Fibroblast of skin of left biceps (primary cell): ENCODE measurements around the gene C17orf58.
A peak's percentile ranks its signal among the peaks of the same experiment; 100 is the strongest.
"Not testable (repeated sequence)": the region's sequence is repeated elsewhere in the genome, so short reads cannot be mapped to it uniquely, and the experiment has no call there.

ENCODE experiments used
- DNase-seq, 2 experiments: peaks; one replicate each; pipeline ENCODE4 v3.0.0-alpha.2; 2013; ENCODE audit warnings: low read depth in 2 of 2

The C17orf58 gene

DNA sequence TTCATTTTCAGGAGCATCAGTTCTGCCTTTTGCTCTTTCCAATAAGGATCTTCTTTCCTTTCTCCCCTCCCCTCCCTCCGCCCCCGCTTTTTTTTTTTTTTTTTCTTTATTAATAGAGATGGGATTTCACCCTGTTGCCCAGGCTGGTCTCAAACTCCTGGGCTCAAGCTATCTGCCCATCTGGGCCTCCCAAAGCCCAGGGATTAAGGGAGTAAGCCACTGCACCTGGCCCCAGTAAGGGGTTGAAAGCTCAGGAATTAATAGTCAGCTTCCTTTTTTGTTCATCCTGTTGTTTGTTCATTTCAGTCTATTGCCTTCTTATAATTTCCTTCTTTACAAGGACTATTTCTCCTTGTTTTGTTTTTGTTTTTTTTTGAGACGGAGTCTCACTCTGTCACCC lies 7.9 kb upstream of the C17orf58 start:
- DNase-seq, result no peak

DNA sequence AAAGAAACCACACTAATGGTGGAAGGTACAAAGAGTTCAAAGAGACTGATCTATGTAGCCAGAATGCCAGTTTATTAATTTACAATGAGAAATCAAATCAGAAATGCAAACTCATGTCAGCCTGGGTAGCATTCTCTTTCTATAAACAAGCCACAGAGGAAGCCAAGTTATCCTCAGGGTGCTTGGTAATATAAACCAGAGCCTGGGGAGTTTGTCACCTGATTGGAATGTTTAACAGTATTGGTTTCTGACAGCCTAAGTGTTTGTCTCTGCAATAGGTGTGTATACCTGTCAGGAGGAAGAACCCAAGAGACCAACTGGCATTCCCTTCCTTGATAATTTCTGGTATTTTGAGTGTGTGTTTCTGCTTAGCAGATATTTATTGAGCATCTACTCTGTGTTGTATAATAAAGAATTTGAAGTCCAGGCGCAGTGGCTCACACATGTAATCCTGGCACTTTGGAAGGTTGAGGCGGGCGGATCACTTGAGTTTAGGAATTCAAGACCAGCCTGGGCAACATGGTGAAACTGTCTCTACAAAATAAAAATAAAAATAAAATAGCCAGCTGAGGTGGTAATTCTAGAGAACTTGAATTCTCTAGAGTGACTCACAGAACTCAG lies 3.1 kb upstream of the C17orf58 start:
- DNase-seq, result no peak

DNA sequence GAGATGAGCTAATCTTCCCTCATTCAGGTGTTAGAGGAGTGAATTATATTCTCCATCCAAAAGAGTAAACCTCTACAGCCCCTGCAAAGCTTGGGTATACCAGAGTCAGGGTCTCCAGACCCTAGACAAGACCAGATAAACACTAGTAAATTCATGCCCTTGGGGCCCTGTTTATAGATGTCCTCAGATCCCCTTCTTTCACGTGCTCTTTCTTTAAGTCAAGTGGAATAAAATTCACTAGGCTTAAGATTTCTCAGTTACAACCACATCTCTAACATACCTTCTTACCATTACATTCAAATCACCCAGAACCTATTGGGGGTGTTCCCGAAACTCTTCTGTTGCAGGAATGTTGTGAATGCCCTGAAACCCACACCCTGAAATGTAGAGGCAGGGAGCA lies 2.2 kb upstream of the C17orf58 start:
- no peak for DNase-seq

DNA sequence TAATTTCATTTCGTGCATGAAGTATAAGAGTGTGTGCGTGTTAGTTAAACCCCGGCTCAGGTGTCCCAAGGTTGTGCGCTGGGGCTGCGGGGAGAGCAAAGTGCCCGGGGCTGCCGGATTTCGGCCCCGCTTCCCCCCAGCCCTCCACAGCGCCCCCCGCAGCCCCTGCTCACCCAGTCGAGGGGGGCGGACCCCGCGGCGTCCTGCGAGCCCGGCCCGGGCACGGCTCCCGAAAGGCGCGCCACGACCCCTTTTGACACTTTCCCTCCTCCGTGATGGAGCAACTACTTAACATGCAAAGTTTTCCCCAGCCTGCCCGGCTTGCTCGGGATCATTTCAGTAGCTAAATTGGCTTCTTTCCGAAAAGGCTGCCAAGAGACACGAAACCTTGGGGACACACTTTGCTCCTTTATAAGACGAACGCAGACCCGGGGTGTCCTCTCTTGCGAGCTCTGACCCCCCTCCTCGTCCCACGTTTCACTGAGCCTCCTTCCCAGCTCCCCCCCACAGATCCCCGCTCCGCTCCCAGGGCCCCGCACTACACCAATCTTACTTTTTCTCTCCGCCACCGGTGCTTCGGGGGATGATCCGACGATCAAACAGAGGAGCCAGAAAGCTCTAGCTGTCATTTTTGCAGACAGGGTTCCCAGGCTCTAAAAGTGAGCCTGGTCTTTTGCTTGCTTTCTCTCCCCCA lies 552 bp downstream of the C17orf58 start:
- no peak for DNase-seq

DNA sequence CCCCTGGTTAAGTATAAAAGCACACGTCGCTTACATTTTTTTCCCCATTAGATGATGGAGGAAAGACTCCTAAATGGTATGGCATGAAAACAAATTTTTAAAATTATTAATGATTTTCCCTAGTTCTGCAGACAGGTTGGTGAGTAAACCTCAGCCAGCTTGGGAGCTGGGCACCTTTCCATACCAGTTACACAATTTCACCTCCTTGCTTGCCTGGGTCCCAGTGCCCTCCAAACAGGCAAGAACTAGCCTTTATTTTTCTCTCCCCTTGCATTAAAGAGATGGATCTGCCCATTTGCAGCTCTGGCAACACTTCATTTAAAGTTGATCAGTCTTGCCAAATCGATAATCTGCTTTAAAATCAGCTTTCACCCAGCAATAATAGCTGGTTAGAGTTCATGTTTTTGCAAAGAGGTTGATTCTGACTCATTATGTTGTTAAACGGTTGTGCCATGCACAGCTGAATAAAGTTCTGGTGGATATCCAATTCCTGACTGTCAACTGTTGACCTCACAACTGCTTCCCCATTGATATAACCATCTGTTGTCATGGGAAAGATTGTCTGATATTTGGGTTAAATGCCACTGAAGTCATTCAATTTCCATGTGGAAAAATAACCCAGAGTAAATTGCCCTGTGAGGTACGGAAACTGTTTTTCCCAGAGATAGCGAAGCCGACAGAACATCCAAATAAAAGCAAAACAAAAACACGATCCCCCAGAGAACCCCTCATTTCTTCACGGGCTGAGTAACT lies 1.3 kb downstream of the C17orf58 start:
- DNase-seq, result no peak

DNA sequence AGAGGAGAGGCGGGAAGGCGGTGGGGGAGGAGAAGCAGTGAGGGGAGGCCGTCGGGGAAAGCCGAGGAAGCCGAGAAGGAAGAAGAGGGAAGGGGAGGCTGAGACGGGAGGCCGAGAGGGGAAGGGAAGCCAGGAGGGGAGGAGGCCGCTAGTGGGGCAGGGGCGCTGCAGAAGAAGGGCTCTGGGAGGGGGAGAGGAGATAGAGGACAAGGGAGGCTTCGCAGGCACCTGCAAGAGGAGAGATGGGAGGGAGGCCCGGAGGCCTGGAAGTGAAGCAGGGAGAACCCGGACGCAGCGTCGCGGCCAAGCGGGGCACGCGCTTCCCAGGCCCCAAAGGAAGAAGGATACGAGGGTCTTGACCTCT lies 2.3 kb downstream of the C17orf58 start:
- no peak for DNase-seq

DNA sequence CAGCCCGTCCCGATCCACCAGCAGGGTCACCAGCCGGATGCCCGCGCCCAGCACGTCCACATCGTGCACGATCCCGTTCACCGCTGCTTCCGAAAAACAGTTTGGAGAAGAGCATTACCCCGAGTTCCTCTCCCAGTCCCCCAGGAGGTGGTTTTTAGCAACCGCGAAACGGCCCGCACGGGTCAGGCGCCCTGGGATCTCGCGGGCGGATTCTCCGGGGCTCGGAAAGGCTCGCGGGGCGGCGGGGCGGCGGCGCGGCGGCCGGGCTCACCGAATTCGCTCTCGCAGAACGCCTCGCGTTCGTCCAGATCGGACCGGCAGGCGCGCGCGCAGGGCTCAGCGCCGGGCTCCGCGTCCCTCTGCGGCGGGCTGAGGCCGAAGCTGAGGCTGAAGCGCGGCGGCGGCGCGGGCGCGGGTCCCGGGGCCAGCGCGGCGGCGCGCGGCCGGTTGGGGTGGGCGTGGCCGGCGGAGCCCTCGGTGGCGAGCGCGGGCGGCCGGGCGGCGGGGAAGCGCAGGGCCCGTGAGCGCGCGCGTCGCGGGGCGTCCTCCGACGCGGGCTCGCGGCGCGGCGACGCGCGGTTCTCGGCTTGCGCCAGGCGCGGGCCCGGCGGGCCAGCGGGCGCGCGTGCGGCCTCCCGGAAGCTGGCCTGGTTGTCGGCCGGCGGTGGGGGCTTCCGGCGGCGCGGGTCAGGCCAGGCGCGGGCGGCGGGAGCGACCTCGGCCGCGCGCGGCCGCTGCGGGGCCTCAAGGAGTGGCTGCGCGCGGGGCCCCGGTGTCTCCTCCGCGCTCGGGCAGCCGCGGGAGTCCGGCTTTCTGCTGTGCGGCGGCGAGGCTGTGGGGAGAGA lies 2.9 kb downstream of the C17orf58 start:
- DNase-seq, result peak; percentile 62 to 64

DNA sequence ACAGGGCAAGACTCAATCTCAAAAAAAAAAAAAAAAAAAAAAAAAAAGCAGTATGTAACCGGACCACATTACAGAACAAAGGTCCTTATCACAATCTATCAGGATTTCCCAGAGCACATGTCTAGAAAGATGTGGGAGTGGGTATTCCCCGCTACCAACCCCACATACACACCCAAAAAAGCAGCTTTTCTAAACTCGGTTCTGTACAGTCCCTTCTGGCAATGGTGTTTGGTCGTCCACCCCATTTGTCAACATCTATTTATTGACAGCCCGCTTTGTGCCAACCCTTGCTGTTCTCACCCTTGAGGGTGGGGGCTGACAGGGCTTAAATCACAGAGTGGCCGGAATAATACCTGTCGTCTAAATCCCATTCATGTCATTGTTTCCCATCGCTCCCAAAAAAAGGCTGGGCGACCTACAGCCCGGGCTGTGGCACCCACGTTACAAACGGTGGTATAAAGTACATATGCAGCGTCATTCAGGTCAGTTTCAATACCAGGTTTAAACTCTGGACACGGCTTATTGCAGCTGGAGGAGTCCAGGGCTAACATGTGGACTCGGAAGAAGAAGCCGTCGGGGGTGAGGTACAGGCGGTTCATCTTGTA lies 3.6 kb downstream of the C17orf58 start:
- no peak for DNase-seq

DNA sequence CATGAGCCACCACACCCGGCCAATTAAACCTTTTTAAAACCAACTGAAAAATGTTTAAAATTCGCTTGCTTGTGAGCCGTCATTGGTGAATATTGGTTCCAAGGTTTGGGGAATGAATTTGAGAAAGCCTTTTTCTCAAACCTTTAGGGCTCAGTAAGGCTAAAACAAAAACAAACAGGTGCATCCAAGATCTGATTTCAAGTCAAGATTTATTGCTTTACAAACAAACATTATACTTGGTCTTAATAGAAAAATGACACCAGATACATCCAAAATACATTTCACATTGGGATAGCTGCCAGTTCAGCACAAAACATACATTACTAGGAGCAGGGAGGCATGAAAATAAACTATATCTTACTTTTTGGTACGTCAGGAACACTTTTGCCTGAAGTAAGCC lies 5.4 kb downstream of the C17orf58 start:
- no peak for DNase-seq

DNA sequence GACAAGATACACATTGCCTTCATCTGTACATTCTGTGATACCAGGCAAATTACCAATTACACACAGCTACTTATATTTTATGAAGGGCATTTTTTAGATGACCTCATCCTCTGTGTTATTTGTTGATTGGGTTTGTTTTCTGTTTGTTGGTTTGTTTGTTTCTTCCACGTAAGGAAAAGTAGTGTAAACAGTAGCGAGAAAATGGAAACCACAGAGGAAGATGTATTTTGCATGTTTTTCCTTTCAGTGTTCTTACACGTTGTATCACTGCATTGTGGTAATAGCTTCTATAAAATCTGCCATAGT lies 12.9 kb downstream of the C17orf58 start:
- no peak for DNase-seq

DNA sequence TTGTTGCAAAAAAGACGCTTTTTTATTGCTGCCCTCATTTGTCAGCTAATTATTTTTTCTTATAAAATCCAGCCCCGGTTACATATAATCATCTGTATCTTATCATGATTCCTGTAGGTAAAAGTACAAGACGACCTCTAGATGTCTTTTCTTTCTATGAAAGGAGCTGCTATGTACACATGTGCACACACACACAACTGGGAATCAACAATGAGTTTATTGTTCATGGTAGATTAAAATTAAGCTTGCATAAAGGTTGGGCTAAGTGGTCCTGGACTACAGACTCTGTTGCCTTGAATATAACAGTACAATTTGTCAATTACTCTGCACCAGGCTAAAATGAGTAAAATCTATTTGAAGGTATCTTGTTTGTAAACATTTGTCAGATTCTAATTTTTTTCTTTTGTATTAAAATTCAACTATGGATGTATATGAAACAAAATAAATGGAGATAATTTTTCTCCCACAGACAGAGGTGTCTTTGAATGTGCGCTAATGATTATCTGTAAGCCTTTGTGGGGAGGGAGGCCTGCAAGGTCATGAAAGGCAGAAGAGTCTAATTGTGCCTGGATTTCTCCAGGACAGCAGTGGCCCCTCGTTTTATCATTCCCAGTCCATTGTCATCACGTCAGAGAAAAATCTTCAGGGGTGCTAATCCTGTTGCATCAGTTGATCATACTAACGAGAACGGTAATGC lies 13.4 kb downstream of the C17orf58 start:
- DNase-seq, result no peak

DNA sequence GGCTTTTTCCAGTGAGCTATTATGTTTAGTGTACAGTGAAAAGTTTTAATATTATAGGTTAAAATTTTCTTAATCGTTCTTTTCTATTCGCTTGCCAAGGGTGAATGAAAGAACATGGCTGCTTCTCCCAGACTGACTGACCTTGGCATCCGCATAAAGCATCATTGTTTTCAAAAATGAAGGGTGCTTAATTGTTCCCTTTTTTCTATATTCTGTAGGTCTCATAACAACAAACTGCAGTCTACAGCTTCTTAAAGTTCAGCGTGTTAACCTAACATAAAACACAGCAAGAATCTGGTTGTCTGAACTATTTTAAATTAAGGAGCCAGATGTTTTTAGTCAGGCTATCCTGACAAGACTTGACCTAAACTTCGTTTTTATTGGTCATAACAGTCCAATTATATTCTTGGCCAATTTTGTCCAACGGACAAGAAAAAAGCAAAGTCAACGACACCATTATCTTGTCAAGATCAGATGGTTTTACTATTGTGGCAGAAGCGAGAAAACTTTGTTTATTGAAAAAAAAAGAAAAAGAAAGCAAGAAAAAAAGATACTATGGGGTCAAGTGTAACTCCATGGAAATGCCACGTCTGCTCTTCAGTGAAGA lies 14.1 kb downstream of the C17orf58 start:
- no peak for DNase-seq

DNA sequence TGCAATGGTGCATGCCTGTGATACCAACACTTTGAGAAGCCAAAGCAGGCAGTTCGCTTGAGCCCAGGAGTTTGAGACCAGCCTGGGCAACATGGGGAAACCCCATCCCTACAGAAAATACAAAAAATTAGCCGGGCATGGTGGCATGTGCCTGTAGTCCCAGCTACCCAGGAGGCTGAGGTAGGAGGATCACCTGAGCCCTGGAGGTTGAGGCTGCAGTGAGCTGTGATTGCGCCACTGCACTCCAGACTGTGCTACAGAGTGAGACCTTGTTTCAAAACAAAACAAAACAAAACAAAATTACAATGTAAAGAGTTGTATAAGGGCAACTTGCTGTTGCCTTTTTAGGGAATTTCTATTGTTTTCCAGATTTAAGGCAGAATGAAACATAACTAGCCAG lies 15.4 kb downstream of the C17orf58 start:
- not testable (repeated sequence) for DNase-seq

DNA sequence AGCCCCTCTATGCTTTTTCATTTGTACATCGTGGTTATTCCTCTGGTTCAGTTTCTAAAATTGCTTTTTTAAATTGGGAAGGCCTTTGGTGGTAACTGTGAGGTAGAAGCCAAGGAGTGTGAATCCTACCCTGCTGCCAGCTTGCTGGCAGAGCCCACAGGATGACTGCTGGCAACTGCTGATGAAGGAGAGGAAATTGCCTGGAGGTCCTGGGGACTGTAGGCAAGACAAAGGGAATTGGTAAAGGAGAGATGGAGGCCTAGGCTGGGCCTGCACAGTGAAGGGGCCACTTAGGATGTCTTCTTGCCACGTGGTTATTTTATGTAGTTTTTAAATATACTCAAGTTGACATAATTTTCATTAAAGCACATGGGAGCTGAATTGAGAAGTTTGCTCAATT lies 15.8 kb downstream of the C17orf58 start:
- no peak for DNase-seq

DNA sequence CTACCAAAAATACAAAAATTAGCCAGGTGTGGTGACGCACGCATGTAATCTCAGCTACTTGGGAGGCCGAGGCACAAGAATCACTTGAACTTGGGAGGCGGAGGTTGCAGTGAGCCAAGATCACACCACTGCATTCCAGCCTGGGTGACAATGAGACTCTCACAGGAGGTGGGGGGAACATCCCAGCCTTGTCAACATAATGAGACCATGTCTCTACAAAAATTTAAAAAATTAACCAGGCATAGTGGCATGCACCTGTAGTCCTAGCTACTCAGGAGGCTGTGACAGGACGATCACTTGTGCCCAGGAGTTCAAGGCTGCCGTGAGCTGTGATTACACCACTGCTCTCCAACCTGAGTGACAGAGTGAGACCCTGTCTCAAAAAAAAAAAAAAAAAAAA lies 20.0 kb downstream of the C17orf58 start:
- not testable (repeated sequence) for DNase-seq

DNA sequence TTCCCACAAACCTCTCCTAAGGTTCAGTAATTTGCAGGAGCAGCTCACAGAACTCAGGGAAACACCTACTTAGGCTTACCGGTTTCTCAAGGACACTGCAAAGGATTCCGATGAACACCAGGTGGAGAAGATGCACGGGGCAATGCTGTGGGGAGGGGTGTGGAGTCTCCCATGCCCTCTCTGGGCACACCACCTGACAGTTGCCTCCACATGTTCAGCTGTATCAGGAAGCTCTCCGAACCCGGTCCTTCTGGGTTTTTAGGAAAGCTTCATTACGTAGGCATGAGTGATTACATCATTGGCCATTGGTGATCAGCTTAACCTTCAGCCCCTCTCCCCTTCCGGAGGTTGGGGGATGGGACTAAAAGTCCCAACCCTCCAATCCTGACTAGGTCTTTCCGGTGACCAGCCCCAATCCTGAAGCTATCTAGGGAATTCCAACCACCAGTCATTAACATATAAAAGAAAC lies 21.6 kb downstream of the C17orf58 start:
- no peak for DNase-seq

DNA sequence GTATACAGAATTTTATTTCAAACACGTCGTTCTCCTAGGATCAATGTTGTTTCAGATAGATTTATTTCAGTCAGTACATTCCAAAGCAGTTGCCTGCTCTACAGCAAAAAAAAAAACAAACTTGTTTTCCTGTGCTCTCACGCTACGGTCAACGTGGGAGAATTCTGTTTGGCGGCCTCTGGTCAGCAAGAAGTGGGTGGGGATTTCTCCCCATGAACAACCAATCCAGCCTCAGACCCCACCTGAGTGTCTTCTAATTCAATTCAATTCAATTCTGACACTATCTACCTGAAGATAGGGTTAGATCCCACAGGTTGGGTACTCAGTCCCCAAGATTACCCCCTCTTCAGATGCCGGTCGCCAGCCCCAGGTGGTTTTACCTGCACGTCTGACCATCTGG lies 22.1 kb downstream of the C17orf58 start:
- DNase-seq, result no peak

DNA sequence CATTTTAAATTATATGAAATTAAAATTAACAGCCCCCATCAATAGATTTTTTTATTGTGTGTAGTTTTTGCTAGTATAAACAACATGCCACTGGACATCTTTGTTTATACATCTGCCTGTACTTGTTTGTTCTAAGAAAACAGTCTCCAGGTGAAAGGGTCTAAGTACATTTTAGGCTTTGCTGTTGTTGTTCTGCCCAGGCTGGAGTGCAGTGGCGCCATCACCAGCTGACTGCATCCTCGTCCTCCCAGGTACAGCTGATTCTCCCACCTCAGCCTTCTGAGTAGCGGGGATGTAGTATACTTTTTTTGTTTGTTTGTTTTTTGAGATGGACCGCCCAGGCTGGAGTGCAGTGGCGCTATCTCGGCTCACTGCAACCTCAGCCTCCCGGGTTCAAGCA lies 25.5 kb downstream of the C17orf58 start:
- no peak for DNase-seq

DNA sequence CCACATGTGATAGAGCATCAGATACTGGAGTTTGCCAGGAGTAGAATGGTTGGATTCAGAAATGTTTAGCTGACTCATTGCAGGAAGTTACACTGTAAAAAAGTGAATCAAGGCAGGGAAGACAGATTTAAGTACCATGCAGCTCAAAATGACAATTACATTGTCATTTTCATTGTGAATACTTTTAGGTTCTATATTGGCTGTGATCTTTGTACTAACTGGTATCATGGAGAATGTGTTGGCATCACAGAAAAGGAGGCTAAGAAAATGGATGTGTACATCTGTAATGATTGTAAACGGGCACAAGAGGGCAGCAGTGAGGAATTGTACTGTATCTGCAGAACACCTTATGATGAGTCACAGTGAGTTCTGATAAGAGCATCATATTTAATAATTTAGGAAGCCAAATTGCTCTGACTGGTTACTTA lies 33.1 kb downstream of the C17orf58 start:
- peak; percentile 8 to 10 for DNase-seq

DNA sequence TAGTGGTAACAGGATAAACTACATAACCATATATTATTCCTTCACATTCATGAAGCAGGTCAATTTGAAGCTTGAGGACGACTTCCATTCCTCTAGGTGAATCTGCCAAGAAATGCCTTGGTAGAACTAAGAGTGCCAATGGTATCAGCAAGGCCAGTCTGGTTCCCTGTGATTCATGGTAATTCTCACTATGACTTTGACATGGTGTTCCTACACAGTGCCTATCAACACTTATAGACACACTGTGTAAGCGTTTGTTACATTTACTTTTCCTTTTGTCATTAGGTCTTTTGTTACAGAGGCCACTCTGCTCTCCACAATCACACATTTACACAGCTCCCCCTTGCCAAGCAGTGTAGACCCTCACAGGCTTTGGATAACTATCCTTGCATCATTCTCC lies 34.1 kb downstream of the C17orf58 start:
- DNase-seq, result not testable (repeated sequence)

DNA sequence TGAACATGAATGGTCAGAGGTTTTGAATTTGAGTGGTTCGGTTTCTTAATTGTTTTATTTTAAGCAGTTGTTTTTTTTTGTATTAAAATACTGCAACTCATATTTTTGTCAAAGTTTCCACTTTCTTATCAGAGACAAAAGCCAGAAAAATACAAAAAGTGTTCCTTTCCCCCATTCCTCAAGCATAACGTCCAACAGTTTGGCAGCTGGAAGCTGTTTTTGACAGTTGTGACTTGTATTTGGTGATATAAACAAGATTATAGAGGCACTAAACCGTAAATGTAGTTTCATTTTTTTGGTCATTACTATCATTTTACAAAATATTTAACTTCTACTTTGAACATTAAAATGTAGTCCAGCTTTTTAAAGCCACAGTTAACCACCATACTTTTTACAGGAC lies 36.0 kb downstream of the C17orf58 start:
- DNase-seq, result not testable (repeated sequence)
